ENCODE measurements around the gene ZNF525.
"Not testable (repeated sequence)": the region's sequence is repeated elsewhere in the genome, so short reads cannot be mapped to it uniquely, and the experiment has no call there.

The ZNF525 gene

DNA sequence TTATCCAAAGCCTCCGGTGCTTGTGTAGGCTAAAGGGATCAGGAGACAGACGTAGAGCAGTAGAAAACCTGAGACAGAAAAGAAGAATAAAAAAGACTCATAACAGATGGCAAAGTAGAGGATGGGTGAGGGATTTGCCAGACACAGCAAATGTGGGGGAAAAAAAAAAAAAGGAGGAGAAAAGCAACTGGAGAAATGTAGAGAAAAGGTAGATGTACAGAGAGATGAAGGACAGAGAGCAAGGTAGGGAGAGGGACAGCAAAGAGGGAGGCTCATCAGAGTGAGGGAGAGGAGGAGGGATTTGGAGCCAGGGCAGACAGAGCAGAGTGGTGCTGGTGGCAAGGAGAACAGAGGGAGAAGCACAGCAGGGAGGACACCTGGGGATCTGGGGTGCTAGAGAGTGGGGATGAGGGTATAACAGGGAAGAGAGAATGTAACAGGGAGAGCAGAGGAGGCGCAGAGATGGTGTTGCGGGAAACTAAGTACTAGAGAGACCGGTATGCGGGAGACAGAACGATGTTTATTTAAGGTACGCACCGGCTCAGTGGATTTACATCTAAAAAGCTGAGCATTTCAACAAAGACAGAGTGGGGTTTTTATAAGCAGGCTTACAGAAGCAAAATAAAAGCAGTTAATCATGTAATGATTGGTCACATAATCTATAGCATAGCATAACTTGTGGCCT is 30.5 kb downstream of the ZNF525 start:
- not testable (repeated sequence) for DNase-seq (ENCODE audit: low read depth, low spot score)

DNA sequence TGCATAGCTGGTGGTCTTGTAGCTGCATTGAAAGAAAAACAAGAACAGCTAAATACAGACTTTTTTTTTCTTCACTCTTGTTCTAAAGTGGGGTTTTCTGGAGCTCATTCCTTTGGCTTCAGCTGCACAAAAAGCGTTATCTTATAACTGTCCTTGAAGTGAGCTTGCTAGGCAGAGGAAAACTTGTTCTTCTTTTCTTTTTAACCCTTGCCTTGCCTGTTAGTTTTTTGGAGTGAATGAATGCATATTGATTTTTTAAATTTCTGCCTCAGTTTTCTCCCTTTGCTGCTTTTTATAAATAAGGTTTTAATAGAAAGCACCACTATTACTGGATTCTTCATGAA is 31.0 kb downstream of the ZNF525 start:
- DNase-seq (ENCODE audit: low read depth, low spot score): no peak

DNA sequence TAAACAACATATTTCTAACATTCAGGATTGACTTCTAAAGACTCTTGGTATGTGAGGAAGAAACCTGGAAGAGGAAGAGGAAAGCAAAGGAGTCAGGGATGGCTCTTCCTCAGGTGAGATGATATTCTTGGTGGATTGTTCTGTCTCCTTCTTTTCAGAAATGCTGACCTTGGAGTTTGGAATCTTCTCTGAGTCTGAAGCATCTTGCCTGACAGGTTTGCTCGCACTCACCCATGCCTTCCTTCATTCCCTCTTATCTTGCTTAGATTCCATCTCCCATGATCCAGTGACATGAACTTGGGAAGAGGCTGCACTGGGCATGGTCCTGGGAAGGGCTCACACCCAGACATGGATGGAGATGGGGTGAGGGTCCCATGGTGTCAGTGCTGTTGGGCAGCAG is 32.4 kb downstream of the ZNF525 start:
- not testable (repeated sequence) for DNase-seq (ENCODE audit: low read depth, low spot score)

DNA sequence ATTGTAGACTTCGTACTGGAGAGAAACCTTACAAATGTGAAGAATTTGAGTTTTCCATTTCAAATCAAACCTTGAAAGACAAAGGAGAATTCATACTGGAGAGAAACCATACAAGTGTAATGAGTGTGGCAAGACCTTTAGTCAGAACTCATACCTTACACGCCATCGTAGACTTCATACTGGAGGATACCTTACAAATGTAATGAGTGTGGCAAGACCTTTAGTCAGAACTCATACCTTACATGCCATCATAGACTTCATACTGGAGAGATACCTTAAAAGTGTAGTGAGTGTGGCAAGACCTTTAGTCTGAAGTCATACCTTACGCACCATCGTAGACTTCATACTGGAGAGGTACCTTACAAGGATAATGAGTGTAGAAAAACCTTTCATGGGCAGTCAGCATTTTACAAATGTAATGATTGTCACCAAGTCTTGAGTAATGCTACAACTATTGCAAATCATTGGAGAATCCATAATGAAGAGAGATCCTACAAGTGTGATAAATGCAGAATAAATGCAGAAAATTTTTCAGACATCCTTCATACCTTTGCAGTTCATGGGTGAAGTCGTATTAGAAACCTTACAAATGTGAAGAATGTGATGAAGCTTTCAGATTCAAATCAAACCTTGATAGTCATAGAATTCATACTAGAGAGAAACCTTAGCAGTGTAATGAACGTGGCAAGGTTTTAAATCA is 44.1 kb downstream of the ZNF525 start:
- DNase-seq (ENCODE audit: low read depth, low spot score): no peak

DNA sequence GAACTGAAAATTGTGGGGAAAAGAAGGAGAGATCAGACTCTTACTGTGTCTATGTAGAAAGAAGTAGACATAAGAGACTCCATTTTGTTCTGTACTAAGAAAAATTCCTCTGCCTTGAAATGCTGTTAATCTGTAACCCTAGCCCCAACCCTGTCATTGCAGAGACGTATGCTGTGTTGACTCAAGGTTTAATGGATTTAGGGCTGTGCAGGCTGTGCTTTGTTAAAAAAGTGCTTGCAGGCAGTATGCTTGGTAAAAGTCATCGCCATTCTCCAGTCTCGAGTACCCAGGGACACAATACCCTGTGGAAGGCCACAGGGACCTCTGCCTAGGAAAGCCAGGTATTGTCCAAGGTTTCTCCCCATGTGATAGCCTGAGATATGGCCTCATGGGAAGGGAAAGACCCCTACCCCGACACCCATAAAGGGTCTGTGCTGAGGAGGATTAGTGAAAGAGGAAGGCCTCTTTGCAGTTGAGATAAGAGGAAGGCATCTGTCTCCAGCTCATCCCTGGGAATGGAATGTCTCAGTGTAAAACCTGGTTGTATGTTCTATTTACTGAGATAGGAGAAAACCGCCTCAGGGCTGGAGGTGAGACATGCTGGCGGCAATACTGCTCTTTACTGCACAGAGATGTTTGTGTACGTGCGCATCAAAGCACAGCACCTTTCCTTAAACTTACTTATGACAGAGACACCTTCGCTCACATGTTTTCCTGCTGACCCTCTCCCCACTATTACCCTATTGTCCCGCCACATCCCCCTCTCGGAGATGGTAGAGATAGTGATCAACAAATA is 55.2 kb downstream of the ZNF525 start:
- DNase-seq (ENCODE audit: low read depth, low spot score): not testable (repeated sequence)

DNA sequence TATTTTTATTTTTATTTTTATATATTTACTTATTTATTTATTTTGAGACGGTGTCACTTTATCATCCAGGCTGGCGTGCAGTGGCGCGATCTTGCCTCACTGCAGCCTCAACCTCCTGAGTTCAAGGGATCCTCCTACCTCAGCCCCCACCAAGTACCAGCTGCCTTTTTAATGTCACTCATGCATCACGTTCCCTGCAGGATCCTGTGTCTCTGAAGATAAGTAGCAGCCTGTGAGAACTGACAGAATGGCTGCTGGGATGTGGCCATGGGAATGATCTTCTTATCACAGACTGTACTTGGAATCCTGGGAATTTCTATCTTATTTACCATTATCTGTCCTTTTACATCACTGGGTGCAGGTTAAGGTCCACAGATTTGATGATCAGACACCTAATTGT is 57.0 kb downstream of the ZNF525 start:
- no peak for DNase-seq (ENCODE audit: low read depth, low spot score)

DNA sequence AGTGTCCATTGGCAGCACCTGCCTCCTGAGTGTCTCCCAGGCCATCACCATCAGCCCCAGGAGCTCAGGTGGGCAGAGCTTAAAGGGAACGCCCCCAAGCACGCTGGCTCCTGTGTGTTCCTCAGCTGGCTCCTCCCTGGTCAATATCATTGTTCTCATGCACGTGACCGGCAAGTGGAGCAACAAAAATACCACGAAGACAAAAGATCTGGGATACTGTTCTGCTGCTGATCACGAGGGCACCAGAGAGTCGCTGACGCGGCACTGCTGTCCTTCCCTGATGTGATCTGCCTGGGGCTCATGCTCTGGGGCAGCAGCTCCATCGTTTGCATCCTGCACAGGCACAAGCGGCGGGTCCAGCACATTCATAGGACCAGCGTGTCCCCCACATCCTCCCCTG is 57.6 kb downstream of the ZNF525 start:
- not testable (repeated sequence) for DNase-seq (ENCODE audit: low read depth, low spot score)

DNA sequence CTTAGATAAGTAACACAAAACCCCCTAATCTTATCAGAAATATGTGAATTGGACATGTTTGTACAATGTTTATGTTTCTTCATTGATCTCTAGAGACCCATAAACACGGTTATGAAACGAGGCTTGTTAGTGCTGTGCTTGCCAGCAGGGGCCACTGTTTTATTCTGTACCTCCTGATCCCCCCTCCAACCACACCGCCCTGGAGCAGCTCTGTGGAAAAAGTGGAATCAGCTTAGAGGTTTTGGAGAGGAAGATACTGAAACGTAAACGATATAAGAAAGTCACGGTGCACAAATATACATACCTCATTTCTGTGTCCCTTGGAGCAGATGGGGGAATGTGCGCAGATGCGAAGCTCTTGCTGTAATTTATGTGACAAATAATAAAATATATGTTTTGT is 58.2 kb downstream of the ZNF525 start:
- DNase-seq (ENCODE audit: low read depth, low spot score): not testable (repeated sequence)

DNA sequence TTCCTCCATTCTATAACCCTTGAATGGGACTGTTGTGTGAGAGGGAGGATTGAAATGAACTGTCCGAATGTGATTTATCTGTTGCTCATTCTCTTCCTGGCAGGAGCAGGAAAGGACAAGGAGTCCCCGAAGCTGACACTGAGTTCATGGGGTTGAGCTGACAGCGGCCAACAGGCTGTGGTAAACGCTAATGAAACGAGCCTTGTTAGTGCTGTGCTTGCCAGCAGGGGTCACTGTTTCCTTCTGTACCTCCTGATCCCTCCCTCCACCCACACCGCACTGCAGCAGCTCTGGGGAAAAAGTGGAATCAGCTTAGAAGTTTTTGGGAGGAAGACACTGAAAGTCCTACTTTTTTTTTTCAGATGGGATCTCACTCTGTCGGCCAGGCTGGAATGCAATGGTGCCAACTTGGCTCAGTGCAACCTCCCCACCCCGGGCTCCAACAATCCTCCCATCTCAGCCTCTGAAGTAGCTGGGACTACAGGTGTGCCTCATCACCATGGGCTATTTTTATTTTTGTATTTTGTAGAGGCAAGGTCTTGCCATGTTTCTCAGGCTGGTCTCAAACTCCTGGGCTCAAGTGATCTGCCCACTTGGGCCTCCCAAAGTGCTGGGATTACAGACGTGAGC is 59.6 kb downstream of the ZNF525 start:
- DNase-seq (ENCODE audit: low read depth, low spot score): no peak

DNA sequence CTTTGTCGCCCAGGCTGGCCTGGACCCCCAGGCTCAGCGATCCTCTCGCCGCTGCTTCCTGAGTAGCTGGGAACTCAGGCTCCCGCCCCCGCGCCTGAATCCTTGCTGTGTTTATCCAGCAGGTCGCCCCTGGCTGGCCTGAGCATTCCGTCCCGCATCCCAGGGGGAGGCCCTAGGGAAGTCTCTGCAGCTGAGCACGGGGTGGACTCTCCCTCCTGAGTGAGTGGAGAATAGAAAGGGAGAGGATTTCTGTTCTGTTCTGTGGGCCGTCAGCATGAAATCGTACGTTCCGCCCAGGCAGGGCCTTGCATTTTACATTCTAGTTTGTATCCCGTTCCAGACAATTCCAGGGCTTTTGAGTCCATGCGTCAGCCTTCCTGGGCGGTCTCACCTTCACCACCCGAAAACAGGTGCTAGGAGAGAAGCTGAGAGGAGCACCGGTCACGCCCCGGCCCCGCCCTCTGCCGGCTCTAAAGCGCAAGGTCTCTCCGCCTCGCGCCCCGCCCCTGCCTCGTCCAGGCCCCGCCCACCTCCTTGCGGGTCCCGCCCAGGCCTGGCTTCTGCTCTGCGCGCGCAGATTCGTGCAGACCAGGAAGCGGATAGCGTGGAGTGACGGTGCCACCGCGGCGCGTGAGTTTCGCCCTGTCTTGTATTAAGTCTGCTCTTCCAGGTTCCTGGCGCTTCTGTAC is 66.0 kb downstream of the ZNF525 start, which contains the start of gene ZNF761:
Gene ZNF761 (plus strand): TSS at position 586 of the 689 bp plus-strand sequence. CDS start 15,285 bp downstream, outside the sequence.
- DNase-seq (ENCODE audit: low read depth, low spot score): peak; percentile 72

DNA sequence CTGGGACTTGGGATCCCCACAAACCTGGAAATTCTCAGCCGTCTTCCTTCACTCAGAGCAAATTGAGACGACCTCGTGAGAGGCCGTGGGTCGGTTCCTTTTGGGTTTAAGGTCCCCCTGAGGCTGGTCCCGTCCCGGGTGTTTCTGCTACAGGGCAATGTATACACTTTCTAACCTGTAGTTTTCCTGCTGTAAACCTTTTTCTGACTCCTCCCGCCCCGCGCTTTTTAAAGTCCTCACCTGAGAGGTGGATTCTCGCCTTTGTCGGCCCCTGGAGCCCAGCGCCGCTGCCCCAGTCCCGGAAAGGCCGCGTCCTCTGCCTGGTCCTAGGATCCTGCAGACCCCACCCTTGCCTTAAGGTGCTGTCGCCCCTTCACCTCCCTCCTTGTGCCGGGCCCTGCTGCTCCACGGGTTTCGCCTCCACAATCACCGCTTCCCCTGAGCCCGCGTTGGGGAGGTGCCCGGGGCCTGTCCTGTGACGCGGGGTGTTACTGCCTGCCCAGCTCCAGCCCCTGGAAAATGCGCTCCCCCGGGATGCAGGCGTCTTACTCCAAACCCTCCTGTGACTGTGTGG is 66.7 kb downstream of the ZNF525 start:
- no peak for DNase-seq (ENCODE audit: low read depth, low spot score)
